Peyer's patch (tissue), 4 donors: ENCODE measurements around the gene ERVK3-1.

Source experiments
- POLR2A ChIP-seq, 2 donors: fragments of 450-650 bp; IDR thresholded peaks; one replicate each; pipeline ENCODE4 v1.5.1; 2017; ENCODE audit warnings: antibody characterized with exemption in 2 of 2, mild to moderate bottlenecking in 2 of 2, moderate library complexity in 2 of 2
- TF ChIP-seq, protein P1 (sequence below), 6 experiments: fragments of 450-650 bp in 4 of 6; fragments of 200-600 bp in 2 of 6; sonication (generic) in 1 of 6; IDR thresholded peaks; one replicate each; pipeline ENCODE4 v1.5.1; 2017 to 2019; ENCODE audit warnings: antibody characterized with exemption in 6 of 6, mild to moderate bottlenecking in 3 of 6, moderate library complexity in 1 of 6

DNA sequence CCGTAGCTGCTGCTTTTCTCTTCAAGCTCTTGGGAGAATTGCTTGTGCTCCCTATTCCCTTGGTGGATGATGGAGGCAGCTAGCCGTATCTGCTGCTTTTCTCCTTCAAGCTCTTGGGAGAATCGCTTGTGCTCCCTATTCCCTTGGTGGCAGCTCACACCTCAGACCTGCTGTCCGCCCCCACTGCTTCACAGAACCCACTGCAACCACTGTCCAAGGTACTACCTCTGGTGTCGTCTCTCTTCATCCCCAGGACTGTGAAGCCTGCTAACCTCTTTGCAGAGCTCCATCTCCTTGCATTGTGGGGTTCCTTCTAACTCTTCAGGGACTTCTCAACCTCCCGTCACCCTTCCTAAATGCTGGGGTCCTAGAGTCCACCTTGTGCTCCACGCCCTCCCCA lies 4.6 kb upstream of the ERVK3-1 start:
- TF ChIP-seq, protein P1, sequence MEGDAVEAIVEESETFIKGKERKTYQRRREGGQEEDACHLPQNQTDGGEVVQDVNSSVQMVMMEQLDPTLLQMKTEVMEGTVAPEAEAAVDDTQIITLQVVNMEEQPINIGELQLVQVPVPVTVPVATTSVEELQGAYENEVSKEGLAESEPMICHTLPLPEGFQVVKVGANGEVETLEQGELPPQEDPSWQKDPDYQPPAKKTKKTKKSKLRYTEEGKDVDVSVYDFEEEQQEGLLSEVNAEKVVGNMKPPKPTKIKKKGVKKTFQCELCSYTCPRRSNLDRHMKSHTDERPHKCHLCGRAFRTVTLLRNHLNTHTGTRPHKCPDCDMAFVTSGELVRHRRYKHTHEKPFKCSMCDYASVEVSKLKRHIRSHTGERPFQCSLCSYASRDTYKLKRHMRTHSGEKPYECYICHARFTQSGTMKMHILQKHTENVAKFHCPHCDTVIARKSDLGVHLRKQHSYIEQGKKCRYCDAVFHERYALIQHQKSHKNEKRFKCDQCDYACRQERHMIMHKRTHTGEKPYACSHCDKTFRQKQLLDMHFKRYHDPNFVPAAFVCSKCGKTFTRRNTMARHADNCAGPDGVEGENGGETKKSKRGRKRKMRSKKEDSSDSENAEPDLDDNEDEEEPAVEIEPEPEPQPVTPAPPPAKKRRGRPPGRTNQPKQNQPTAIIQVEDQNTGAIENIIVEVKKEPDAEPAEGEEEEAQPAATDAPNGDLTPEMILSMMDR (IDR thresholded peaks at IDR 0.05), result no peak
- TF ChIP-seq POLR2A (IDR thresholded peaks at IDR 0.05), result no peak
